ENCODE results near the gene PLCD3.

- TF ChIP-seq CTCF (IDR thresholded peaks at IDR 0.05): no peak
- no peak for TF ChIP-seq POLR2A (IDR thresholded peaks at IDR 0.05)
These were observed 21.4 kb downstream of the PLCD3 start for GRCh38 chr17:45110676-45111611.

Measured in Peyer's patch (tissue), 4 donors.